Heart right ventricle (tissue), 16 donors: ENCODE results near the gene PARP14. TPM values are rescaled to one million over a fixed set of nuclear protein-coding genes. Genes with fewer than 3 reads are reported as not detected.
A peak's percentile ranks its signal among the peaks of the same experiment; 100 is the strongest.

Source experiments
- ATAC-seq, 8 donors: fragments of 200-7000 bp; cut with Tn5 transposase; one replicate each; pipeline ENCODE4 v1.9.1; 2020; ENCODE audit warnings: mild to moderate bottlenecking in 8 of 8, moderate library complexity in 8 of 8, moderate number of reproducible peaks in 1 of 8
- DNase-seq, 2 donors: peaks; one replicate each; pipeline ENCODE4 v3.0.0-alpha.2; 2020
- H3K27ac ChIP-seq, 10 donors: fragments of 200-600 bp; sonication (generic) in 2 of 10; one replicate each; pipeline versions ENCODE4 v1.5.0 to v1.8.0; 2020 to 2022; ENCODE audit warnings: mild to moderate bottlenecking in 3 of 10
- H3K27me3 ChIP-seq, 7 donors: fragments of 200-600 bp; one replicate each; pipeline ENCODE4 v1.8.0; 2021 to 2022; ENCODE audit warnings: mild to moderate bottlenecking in 2 of 7
- H3K36me3 ChIP-seq, 9 donors: fragments of 200-600 bp; sonication (generic) in 1 of 9; one replicate each; pipeline versions ENCODE4 v1.5.0 to v1.8.0; 2020 to 2022; ENCODE audit warnings: mild to moderate bottlenecking in 2 of 9
- H3K4me1 ChIP-seq, 9 donors: fragments of 200-600 bp; sonication (generic) in 1 of 9; one replicate each; pipeline versions ENCODE4 v1.5.0 to v1.8.0; 2020 to 2022; ENCODE audit warnings: mild to moderate bottlenecking in 4 of 9
- H3K4me3 ChIP-seq, 10 donors: fragments of 200-600 bp; sonication (generic) in 2 of 10; one replicate each; pipeline versions ENCODE4 v1.5.0 to v1.8.0; 2020 to 2022; ENCODE audit warnings: mild to moderate bottlenecking in 7 of 10, moderate library complexity in 2 of 10
- H3K9me3 ChIP-seq, 11 donors: fragments of 200-600 bp in 10 of 11; sonication (generic) in 2 of 11; one replicate each; pipeline versions ENCODE4 v1.5.0 to v1.8.0; 2013 to 2022; ENCODE audit warnings: mild to moderate bottlenecking in 2 of 11, control low read depth in 1 of 11, moderate library complexity in 1 of 11
- CTCF ChIP-seq, 9 donors: fragments of 200-600 bp; sonication (generic) in 2 of 9; IDR thresholded peaks; one replicate each; pipeline versions ENCODE4 v1.5.0 to v1.8.0; 2021 to 2022; ENCODE audit warnings: antibody characterized with exemption in 9 of 9, mild to moderate bottlenecking in 5 of 9, moderate library complexity in 1 of 9
- WGBS, 2 donors: extraction: QIAGEN DNeasy Blood & Tissue Kit; methylation state at CpG; one replicate each; pipeline ENCODE4 v1.1.7; 2013; ENCODE audit warnings: inconsistent platforms in 1 of 2; 5-methylcytosine and 5-hydroxymethylcytosine counted together
- intact Hi-C, 10 donors: fragments of 100-400 bp; cut with DNase I; formaldehyde crosslinking; loops; one replicate each; pipeline versions ENCODE4 v1.11.1 to v1.14.2; 2022
- long read RNA-seq, 3 donors: library from polyadenylated mRNA; unstranded; transcript quantifications; one replicate each; pipeline ENCODE4 v2.0.0, GENCODE V29; 2020 to 2021
- polyA plus RNA-seq, 2 donors: library from polyadenylated mRNA; stranded (reverse); fragments of 200-250 nt; gene quantifications; one replicate each; pipeline ENCODE4 v1.2.3, GENCODE V29; 2013
- total RNA-seq, 10 donors: library from RNA; stranded (reverse); fragmentation: NEBNext Ultra II Directional in 3 of 10; extraction: Animal tissue kit (Norgen Biotek cat#: 25700) in 3 of 10; gene quantifications; one replicate each; pipeline versions ENCODE4 v1.2.1 to v1.2.4, GENCODE V29; 2021 to 2023
- donor health status: Arrhythmogenic right ventricular cardiomyopathy.
- donor health status: ischemic (EF 13 %, LVEDD 7.1; RV severe dilation, severe dysfunction).
- donor health status: healthy with polysubstance abuse.
- donor health status: DM: no; HTN: yes; CAD: no.
- donor health status: DM: no; HTN: no; CAD: no.
- donor health status: ischemic (EF 25% LVEDD 6.9; RV normal size, moderate dysfunction).
- donor health status: ischemic (EF 25% LVEDD 5.7; RV mildly dilated, moderate dysfunction).
- donor health status: healthy.
- donor health status: DM: yes; HTN: yes; CAD: no.
- donor health status: Ischemic cardiomyopathy.
- donor health status: ischemic (EF 35%, LVEDD 5.7; RV mildly dilated, moderate dysfunction).
- donor health status: nonischemic (EF 11% LVEDD 7.7; RV severe dilation, severe dysfunction).
- donor health status: DM: yes; HTN: yes; CAD: no.
- donor health status: PGD.
- donor health status: ischemic (EF 29% LVEDD 5.4; RV normal size, mild dysfunction).
- donor health status: nonischemic (EF 23%, LVEDD 6.1; RV moderate dilation, normal function).

The PARP14 gene, protein sequence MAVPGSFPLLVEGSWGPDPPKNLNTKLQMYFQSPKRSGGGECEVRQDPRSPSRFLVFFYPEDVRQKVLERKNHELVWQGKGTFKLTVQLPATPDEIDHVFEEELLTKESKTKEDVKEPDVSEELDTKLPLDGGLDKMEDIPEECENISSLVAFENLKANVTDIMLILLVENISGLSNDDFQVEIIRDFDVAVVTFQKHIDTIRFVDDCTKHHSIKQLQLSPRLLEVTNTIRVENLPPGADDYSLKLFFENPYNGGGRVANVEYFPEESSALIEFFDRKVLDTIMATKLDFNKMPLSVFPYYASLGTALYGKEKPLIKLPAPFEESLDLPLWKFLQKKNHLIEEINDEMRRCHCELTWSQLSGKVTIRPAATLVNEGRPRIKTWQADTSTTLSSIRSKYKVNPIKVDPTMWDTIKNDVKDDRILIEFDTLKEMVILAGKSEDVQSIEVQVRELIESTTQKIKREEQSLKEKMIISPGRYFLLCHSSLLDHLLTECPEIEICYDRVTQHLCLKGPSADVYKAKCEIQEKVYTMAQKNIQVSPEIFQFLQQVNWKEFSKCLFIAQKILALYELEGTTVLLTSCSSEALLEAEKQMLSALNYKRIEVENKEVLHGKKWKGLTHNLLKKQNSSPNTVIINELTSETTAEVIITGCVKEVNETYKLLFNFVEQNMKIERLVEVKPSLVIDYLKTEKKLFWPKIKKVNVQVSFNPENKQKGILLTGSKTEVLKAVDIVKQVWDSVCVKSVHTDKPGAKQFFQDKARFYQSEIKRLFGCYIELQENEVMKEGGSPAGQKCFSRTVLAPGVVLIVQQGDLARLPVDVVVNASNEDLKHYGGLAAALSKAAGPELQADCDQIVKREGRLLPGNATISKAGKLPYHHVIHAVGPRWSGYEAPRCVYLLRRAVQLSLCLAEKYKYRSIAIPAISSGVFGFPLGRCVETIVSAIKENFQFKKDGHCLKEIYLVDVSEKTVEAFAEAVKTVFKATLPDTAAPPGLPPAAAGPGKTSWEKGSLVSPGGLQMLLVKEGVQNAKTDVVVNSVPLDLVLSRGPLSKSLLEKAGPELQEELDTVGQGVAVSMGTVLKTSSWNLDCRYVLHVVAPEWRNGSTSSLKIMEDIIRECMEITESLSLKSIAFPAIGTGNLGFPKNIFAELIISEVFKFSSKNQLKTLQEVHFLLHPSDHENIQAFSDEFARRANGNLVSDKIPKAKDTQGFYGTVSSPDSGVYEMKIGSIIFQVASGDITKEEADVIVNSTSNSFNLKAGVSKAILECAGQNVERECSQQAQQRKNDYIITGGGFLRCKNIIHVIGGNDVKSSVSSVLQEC (N-terminal part only)
- total RNA-seq = 10 to 100 TPM in 9 of 10 donors, 1 to 10 TPM in 1; 8.9 to 81.9 (median 13.2) TPM
- polyA plus RNA-seq = 10 to 100 TPM in 1 of 2 donors, 1 to 10 TPM in 1; 4.1 to 13.5 TPM
- long read RNA-seq, donor 1, full-length matches to known transcripts = 1 of 8 reads
- long read RNA-seq, donor 1, partial matches to known transcripts = 6 of 8 reads
- long read RNA-seq, donor 1, other reads (novel, unspliced or antisense) = 1 of 8 reads
- long read RNA-seq, donor 2, full-length matches to known transcripts = 1 of 6 reads
- long read RNA-seq, donor 2, partial matches to known transcripts = 4 of 6 reads
- long read RNA-seq, donor 2, other reads (novel, unspliced or antisense) = 1 of 6 reads
- long read RNA-seq, donor 3, partial matches to known transcripts = 7 of 9 reads
- long read RNA-seq, donor 3, other reads (novel, unspliced or antisense) = 2 of 9 reads

DNA sequence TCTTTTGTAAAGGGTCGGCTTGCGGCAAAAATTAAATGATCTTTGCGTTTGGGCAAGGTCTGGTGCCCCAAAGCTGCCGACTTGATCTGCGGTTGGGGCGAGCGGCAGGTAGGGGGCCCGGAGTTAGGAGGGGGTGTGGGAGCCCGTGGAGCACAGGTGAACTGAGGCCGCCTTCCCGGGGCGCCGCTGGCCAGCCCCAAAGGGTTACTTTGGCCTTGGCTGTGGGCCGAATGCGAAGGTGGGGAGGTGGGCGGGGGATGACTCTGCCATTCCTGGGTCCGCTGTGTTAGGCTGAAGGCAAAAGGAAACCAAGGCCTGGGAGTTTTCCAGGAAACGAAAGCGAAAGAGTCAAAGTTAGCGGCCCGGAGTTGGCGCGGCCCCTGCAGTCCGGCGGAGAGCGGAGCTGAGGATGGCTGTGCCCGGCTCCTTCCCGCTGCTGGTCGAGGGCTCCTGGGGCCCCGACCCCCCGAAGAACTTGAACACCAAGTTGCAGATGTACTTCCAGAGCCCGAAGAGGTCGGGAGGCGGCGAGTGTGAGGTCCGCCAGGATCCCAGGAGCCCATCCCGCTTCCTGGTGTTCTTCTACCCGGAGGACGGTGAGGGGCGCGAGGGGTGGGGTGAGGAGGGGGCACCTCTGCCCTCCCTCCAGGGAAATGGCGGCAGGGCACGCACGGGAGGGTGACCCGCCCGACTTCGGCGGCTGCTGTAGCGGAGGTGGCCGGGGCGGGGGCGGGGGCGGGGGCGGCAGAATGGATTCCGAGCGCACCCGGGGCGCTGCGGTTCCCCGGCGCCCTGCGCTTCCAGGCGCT lies at the start of gene PARP14:
Gene PARP14 (plus strand): TSS at position 365 of the 809 bp plus-strand sequence. CDS start 45 bp downstream, at position 410.
- no peaks in the 10 kb centered on the region for H3K27me3 ChIP-seq
- peak within 1 kb of the TSS; percentile 77 to 98 (median 94) for H3K27ac ChIP-seq
- intact Hi-C loops = loop anchor here in 6 of 10 donors (1.0 to 10.0 kb wide), 6 partner anchors 116 to 288 kb away; partner anchors contain the start of genes DTX3L (in 1 of the 6) and PARP9 (in 1 of the 6)
- ATAC-seq (peak; percentile 86 to 91 (median 87)), DNase-seq (peak; percentile 72 to 86)
- H3K9me3 ChIP-seq = peaks cover 0 to 6% (median 0%) of the 10 kb centered on the region in 11 donors
- peak in 2 of 9 donors; percentile 9 to 16 for TF ChIP-seq CTCF (IDR thresholded peaks at IDR 0.05)
- H3K4me3 ChIP-seq = peak within 1 kb of the TSS; percentile 40 to 90 (median 83)
- 1% methylated on average over 63 of the region's 63 CpGs for WGBS, 2 donors
- peaks cover 0 to 8% (median 0%) of the 10 kb centered on the region in 9 donors for H3K36me3 ChIP-seq
- H3K4me1 ChIP-seq = peaks cover 0 to 58% (median 39%) of the 10 kb centered on the region in 9 donors

- intact Hi-C loops = no loop called here
- H3K4me3 ChIP-seq = no peak overlapping the region
- 58 to 62% methylated on average over 5 of the region's 5 CpGs for WGBS, 2 donors
Measured at GRCh38 chr3:122635789-122636188, 44.9 kb upstream of the PARP14 start.

More at GRCh38 chr3:122635789-122636188, 44.9 kb upstream of the PARP14 start:
- H3K36me3 ChIP-seq = no peaks in the 10 kb centered on the region
- H3K27ac ChIP-seq = no peak overlapping the region
- H3K9me3 ChIP-seq = no peaks in the 10 kb centered on the region
- no peaks in the 10 kb centered on the region for H3K27me3 ChIP-seq
- TF ChIP-seq CTCF (IDR thresholded peaks at IDR 0.05) = no peak
- ATAC-seq (no peak), DNase-seq (no peak)
- H3K4me1 ChIP-seq = no peaks in the 10 kb centered on the region
